Right ventricle myocardium inferior (tissue), 1 donor: ENCODE data around the gene TPST1. TPM values are rescaled to one million over a fixed set of nuclear protein-coding genes. Genes with fewer than 3 reads are reported as not detected.
"Not testable (repeated sequence)": the region's sequence is repeated elsewhere in the genome, so short reads cannot be mapped to it uniquely, and the experiment has no call there.

Source experiments
- ATAC-seq: fragments of 200-7000 bp; cut with Tn5 transposase; one replicate; pipeline ENCODE4 v1.9.1; 2020; ENCODE audit warnings: mild to moderate bottlenecking, moderate library complexity
- DNase-seq: peaks from one replicate; pipeline ENCODE4 v3.0.0; 2021; ENCODE audit errors: missing footprints
- intact Hi-C: fragments of 100-400 bp; cut with DNase I; formaldehyde crosslinking; loops from one replicate; pipeline ENCODE4 v1.11.0; 2022
- total RNA-seq: library from RNA; stranded (reverse); fragmentation: NEBNext Ultra II Directional; extraction: Animal tissue kit (Norgen Biotek cat#: 25700); gene quantifications from one replicate; pipeline ENCODE4 v1.2.1, GENCODE V29; 2021
- donor health status: DM: no; HTN: yes; CAD: no; lungs with severe emphysema.

The TPST1 gene
- total RNA-seq, 1 donor from 2014 or later, result 6.5 TPM

GRCh38 chr7:66396052-66396451 lies 190.9 kb downstream of the TPST1 start:
- ATAC-seq, intact Hi-C loops, DNase-seq: not testable (repeated sequence)

GRCh38 chr7:66398841-66399240 lies 193.7 kb downstream of the TPST1 start:
- intact Hi-C loops, DNase-seq: not testable (repeated sequence)

GRCh38 chr7:66399566-66399965 lies 194.4 kb downstream of the TPST1 start:
- intact Hi-C loops, result no loop called here
- DNase-seq, result no peak

More at GRCh38 chr7:66398841-66399240, 193.7 kb downstream of the TPST1 start:
- not testable (repeated sequence) for ATAC-seq

GRCh38 chr7:66400400-66400799 lies 195.3 kb downstream of the TPST1 start:
- ATAC-seq (no peak), DNase-seq (no peak)
- intact Hi-C loops, result no loop called here

More at GRCh38 chr7:66399566-66399965, 194.4 kb downstream of the TPST1 start:
- ATAC-seq, result no peak

DNA sequence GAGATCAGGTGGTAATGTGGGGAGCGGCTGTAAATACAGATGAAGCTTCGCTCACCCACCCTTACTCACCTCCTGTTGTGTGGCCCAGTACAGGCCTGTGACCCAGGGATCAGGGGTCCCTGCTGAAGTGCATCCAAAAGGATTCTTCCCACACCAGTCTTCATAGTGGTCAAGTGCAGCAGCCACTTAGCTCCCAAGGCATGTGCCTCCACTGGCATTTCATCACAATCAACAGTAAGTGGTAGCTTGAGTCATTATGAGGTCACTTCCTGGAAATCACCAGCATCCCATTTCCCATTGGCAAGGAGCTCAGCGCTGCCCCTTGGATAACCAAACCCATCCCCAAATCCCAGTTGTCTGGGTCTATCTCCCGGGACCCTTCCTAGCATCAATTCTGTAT lies 196.0 kb downstream of the TPST1 start:
- intact Hi-C loops, ATAC-seq, DNase-seq: not testable (repeated sequence)

DNA sequence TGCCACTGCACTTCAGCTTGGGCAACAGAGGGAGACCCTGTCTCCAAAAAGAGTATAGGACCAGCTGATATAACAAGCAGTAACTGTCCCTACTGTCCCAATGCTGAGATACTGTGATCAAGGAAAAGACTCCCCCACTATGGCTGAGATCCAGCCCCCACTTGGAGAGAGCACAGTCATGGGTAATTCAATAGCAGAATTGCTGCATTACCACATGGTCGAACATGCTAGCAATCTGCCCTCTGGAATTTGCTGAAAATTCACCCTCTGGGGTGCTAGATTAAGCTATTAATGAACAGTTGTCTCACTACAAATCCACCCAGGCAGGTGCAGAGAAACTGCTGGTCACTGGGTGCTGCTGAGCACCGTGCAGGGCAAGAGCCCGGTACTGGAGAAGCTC lies 196.8 kb downstream of the TPST1 start:
- not testable (repeated sequence) for DNase-seq

DNA sequence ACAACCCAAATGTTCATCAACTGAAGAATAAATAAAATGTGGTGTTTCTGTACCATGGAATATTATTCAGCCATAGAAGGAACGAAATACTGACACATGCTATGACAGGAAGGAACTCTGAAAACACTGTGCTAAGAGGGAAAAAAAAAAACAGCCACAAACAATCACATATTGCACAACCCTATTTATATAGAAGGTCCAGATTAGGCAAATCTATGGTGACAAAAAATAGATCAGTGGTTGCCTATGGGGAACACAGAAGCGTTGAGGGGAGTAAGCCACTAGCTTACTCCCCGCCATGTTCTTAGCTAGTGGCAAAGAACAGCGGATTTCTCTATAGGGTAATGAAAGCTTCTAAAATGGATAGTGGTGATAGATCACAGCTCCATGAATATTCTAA lies 198.4 kb downstream of the TPST1 start:
- intact Hi-C loops, result no loop called here
- DNase-seq, result no peak

More for the DNA sequence above, 196.8 kb downstream of the TPST1 start:
- ATAC-seq, intact Hi-C loops: not testable (repeated sequence)

DNA sequence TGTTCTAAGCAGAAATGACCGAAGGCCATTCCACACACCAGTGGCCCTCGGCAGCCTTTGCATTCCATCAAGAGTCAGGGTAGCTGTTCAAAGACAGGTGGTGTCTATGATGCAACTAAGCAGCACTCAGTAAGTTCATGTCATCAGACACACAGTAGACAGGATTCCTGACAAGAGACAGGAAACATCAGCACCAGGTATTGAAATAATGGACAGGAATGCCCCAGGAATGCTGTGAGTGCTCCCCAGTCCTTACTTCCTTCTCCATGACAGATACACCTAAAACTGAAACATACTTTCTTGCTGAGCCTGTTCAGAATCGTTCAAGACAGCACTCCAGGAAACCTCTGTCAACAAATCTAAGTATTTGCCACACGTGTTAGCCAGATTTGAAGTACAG lies 204.4 kb downstream of the TPST1 start:
- no peak for DNase-seq
- no peak for ATAC-seq
- intact Hi-C loops, result no loop called here

More for the DNA sequence above, 198.4 kb downstream of the TPST1 start:
- ATAC-seq, result no peak

Other genes starting within 250 kb of the TPST1 start
- gene GUSB, start 223.1 kb upstream of the TPST1 start, total RNA-seq, result 18.3 TPM
- gene ASL, start 129.5 kb upstream of the TPST1 start, total RNA-seq, result 11.8 TPM
- 23.6 TPM for gene CRCP, start 90.5 kb upstream of the TPST1 start, total RNA-seq